ENCODE results near the gene TSPAN3.

TSPAN3 gene

GRCh38 chr15:77070495-77071304 is at the start of gene TSPAN3:
TSS of gene TSPAN3 (minus strand) at chr15:77071109. CDS start at chr15:77070954, 155 bp downstream.
- DNase-seq = peak; percentile 95

GRCh38 chr15:77120576-77120975 is 49.7 kb upstream of the TSPAN3 start:
- no peak for DNase-seq

GRCh38 chr15:77119446-77119845 is 48.5 kb upstream of the TSPAN3 start:
- no peak for DNase-seq

- peak; percentile 51 for DNase-seq
Observed at GRCh38 chr15:77118882-77119321, 48.0 kb upstream of the TSPAN3 start.

GRCh38 chr15:77115179-77115578 is 44.3 kb upstream of the TSPAN3 start:
- no peak for DNase-seq

GRCh38 chr15:77112838-77113504 is 42.1 kb upstream of the TSPAN3 start:
- DNase-seq = no peak

GRCh38 chr15:77111789-77112188 is 40.9 kb upstream of the TSPAN3 start:
- DNase-seq = no peak

GRCh38 chr15:77107531-77108355 is 36.8 kb upstream of the TSPAN3 start:
- DNase-seq = peak; percentile 44

- no peak for DNase-seq
Observed at GRCh38 chr15:77107068-77107467, 36.2 kb upstream of the TSPAN3 start.

GRCh38 chr15:77104155-77104554 is 33.2 kb upstream of the TSPAN3 start:
- no peak for DNase-seq

GRCh38 chr15:77099741-77100463 is 29.0 kb upstream of the TSPAN3 start:
- no peak for DNase-seq

- DNase-seq = no peak
Observed at GRCh38 chr15:77098572-77098971, 27.7 kb upstream of the TSPAN3 start.

- no peak for DNase-seq
Observed at GRCh38 chr15:77097921-77098320, 27.0 kb upstream of the TSPAN3 start.

GRCh38 chr15:77097248-77097721 is 26.4 kb upstream of the TSPAN3 start:
- no peak for DNase-seq

- no peak for DNase-seq
Observed at GRCh38 chr15:77096541-77096940, 25.6 kb upstream of the TSPAN3 start.

- no peak for DNase-seq
Observed at GRCh38 chr15:77096138-77096537, 25.2 kb upstream of the TSPAN3 start.

- DNase-seq = no peak
Observed at GRCh38 chr15:77094397-77095030, 23.6 kb upstream of the TSPAN3 start.

- DNase-seq = no peak
Observed at GRCh38 chr15:77093436-77093835, 22.5 kb upstream of the TSPAN3 start.

GRCh38 chr15:77091097-77091496 is 20.2 kb upstream of the TSPAN3 start:
- no peak for DNase-seq

- no peak for DNase-seq
Observed at GRCh38 chr15:77087213-77087612, 16.3 kb upstream of the TSPAN3 start.

- DNase-seq = no peak
Observed at GRCh38 chr15:77085297-77085696, 14.4 kb upstream of the TSPAN3 start.

GRCh38 chr15:77084436-77084835 is 13.5 kb upstream of the TSPAN3 start:
- no peak for DNase-seq

Data from CD4-positive, alpha-beta T cell treated with Interleukin-17A for 4 hours (primary cell).